Left ventricle myocardium inferior (tissue), 1 donor: Measurements from ENCODE around the gene FHL2. TPM values are rescaled to one million over a fixed set of nuclear protein-coding genes. Genes with fewer than 3 reads are reported as not detected.

Experiments
- DNase-seq: peaks from one replicate; pipeline ENCODE4 v3.0.0-alpha.2; 2020
- H3K27ac ChIP-seq: fragments of 200-600 bp; replicated peaks from 2 replicates; pipeline ENCODE4 v1.8.0; 2021
- H3K27me3 ChIP-seq: fragments of 200-600 bp; 2 replicates; pipeline ENCODE4 v1.8.0; 2021; ENCODE audit warnings: low read depth
- H3K36me3 ChIP-seq: fragments of 200-600 bp; 2 replicates; pipeline ENCODE4 v1.8.0; 2021
- H3K4me1 ChIP-seq: fragments of 200-600 bp; 2 replicates; pipeline ENCODE4 v1.8.0; 2021
- H3K4me3 ChIP-seq: fragments of 200-600 bp; 2 replicates; pipeline ENCODE4 v1.8.0; 2021; ENCODE audit warnings: mild to moderate bottlenecking, moderate library complexity
- H3K9me3 ChIP-seq: fragments of 200-600 bp; replicated peaks from 2 replicates; pipeline ENCODE4 v1.8.0; 2021
- intact Hi-C: fragments of 100-400 bp; cut with micrococcal nuclease; formaldehyde crosslinking; loops from one replicate; pipeline ENCODE4 v1.11.0; 2022
- total RNA-seq: library from RNA; stranded (reverse); fragmentation: NEBNext Ultra II Directional; extraction: Animal tissue kit (Norgen Biotek cat#: 25700); gene quantifications from one replicate; pipeline ENCODE4 v1.2.1, GENCODE V29; 2021
- TF ChIP-seq, protein P1 (sequence below): fragments of 200-600 bp; IDR thresholded peaks from 2 replicates; pipeline ENCODE4 v1.8.0; 2021; ENCODE audit warnings: antibody characterized with exemption, mild to moderate bottlenecking, borderline replicate concordance
- donor health status: DM: no; HTN: yes; CAD: no; lungs with severe emphysema.

FHL2 gene
- total RNA-seq, 1 donor from 2014 or later = 2,742 TPM

GRCh38 chr2:105402809-105403208, 4.0 kb upstream of the FHL2 start:
- no peak for DNase-seq
- Histone ChIP-seq H3K4me3 (peak overlapping the region; percentile 5), H3K4me1 (peaks cover 75% of the 10 kb centered on the region), H3K27me3 (peaks cover 25% of the 10 kb centered on the region), H3K27ac (peak overlapping the region; percentile 75), H3K9me3 (no peaks in the 10 kb centered on the region), H3K36me3 (no peaks in the 10 kb centered on the region)
- TF ChIP-seq, protein P1, sequence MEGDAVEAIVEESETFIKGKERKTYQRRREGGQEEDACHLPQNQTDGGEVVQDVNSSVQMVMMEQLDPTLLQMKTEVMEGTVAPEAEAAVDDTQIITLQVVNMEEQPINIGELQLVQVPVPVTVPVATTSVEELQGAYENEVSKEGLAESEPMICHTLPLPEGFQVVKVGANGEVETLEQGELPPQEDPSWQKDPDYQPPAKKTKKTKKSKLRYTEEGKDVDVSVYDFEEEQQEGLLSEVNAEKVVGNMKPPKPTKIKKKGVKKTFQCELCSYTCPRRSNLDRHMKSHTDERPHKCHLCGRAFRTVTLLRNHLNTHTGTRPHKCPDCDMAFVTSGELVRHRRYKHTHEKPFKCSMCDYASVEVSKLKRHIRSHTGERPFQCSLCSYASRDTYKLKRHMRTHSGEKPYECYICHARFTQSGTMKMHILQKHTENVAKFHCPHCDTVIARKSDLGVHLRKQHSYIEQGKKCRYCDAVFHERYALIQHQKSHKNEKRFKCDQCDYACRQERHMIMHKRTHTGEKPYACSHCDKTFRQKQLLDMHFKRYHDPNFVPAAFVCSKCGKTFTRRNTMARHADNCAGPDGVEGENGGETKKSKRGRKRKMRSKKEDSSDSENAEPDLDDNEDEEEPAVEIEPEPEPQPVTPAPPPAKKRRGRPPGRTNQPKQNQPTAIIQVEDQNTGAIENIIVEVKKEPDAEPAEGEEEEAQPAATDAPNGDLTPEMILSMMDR = no peak
- intact Hi-C loops = no loop called here

- intact Hi-C loops = no loop called here
- H3K4me1 ChIP-seq = peaks cover 75% of the 10 kb centered on the region
These were observed 3.0 kb upstream of the FHL2 start for GRCh38 chr2:105401867-105402266.

DNA sequence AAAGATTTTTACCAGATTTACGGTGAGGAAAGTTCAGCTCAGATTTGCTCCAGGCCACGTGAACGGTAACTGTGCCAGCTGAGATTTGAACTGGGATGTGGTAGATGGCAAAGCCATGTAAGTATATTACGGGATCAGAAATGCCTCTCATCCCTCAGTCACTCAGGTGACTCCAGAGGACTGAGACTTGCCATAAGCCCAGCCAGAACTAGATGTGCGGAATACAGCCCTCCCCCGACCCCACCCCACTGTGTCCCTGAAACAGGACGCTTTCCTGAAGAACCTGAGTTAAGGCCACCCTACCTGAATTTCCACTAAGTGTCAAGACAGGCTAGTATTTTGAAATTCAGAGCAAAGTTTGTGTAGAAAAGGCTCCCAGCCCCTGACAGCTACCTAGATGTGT, 1.3 kb upstream of the FHL2 start:
- Histone ChIP-seq H3K4me1 (peaks cover 76% of the 10 kb centered on the region), H3K36me3 (no peaks in the 10 kb centered on the region), H3K9me3 (no peaks in the 10 kb centered on the region), H3K27me3 (peaks cover 25% of the 10 kb centered on the region), H3K27ac (peak overlapping the region; percentile 86), H3K4me3 (peak overlapping the region; percentile 68)
- TF ChIP-seq, protein P1 = no peak
- DNase-seq = no peak
- intact Hi-C loops = no loop called here

More at GRCh38 chr2:105401867-105402266, 3.0 kb upstream of the FHL2 start:
- H3K9me3 ChIP-seq = no peaks in the 10 kb centered on the region
- no peaks in the 10 kb centered on the region for H3K36me3 ChIP-seq
- TF ChIP-seq, protein P1 = no peak
- H3K27ac ChIP-seq = peak overlapping the region; percentile 86
- H3K27me3 ChIP-seq = peaks cover 25% of the 10 kb centered on the region
- no peak for DNase-seq
- no peak overlapping the region for H3K4me3 ChIP-seq

- peaks cover 74% of the 10 kb centered on the region for H3K4me1 ChIP-seq
- H3K9me3 ChIP-seq = no peaks in the 10 kb centered on the region
- peak overlapping the region; percentile 68 for H3K4me3 ChIP-seq
- intact Hi-C loops = no loop called here
- no peak for DNase-seq
- peak overlapping the region; percentile 86 for H3K27ac ChIP-seq
- no peaks in the 10 kb centered on the region for H3K36me3 ChIP-seq
- H3K27me3 ChIP-seq = peaks cover 25% of the 10 kb centered on the region
- TF ChIP-seq, protein P1 = no peak
These were observed 483 bp upstream of the FHL2 start for GRCh38 chr2:105399207-105399861.

GRCh38 chr2:105397953-105398335, 907 bp downstream of the FHL2 start:
- TF ChIP-seq, protein P1 = no peak
- intact Hi-C loops = no loop called here
- Histone ChIP-seq H3K27me3 (peaks cover 25% of the 10 kb centered on the region), H3K36me3 (no peaks in the 10 kb centered on the region), H3K9me3 (no peaks in the 10 kb centered on the region), H3K4me3 (peak overlapping the region; percentile 68), H3K27ac (peak overlapping the region; percentile 86), H3K4me1 (peaks cover 76% of the 10 kb centered on the region)
- no peak for DNase-seq
